Measurements from ENCODE around the gene METAP2.
"Not testable (repeated sequence)": the region's sequence is repeated elsewhere in the genome, so short reads cannot be mapped to it uniquely, and the experiment has no call there.

The METAP2 gene

GRCh38 chr12:95463050-95463449 lies 10.9 kb upstream of the METAP2 start:
- no peak for DNase-seq

- not testable (repeated sequence) for DNase-seq
These were observed 10.2 kb upstream of the METAP2 start for GRCh38 chr12:95463776-95464175.

GRCh38 chr12:95465275-95465674 lies 8.7 kb upstream of the METAP2 start:
- DNase-seq = no peak

- DNase-seq = no peak
These were observed 3.7 kb upstream of the METAP2 start for GRCh38 chr12:95470300-95470699.

- DNase-seq = peak; percentile 29 to 45
These were observed 595 bp upstream of the METAP2 start for GRCh38 chr12:95473231-95473883.

GRCh38 chr12:95474660-95474958 lies 657 bp downstream of the METAP2 start:
- DNase-seq = no peak

- no peak for DNase-seq
These were observed 6.3 kb downstream of the METAP2 start for GRCh38 chr12:95480230-95480629.

GRCh38 chr12:95481072-95481471 lies 7.1 kb downstream of the METAP2 start:
- no peak for DNase-seq

GRCh38 chr12:95481888-95482287 lies 7.9 kb downstream of the METAP2 start:
- DNase-seq = no peak

- DNase-seq = not testable (repeated sequence)
These were observed 8.6 kb downstream of the METAP2 start for GRCh38 chr12:95482564-95482963.

GRCh38 chr12:95484524-95484923 lies 10.6 kb downstream of the METAP2 start:
- no peak for DNase-seq

GRCh38 chr12:95487024-95487423 lies 13.1 kb downstream of the METAP2 start:
- no peak for DNase-seq

- no peak for DNase-seq
These were observed 18.5 kb downstream of the METAP2 start for GRCh38 chr12:95492462-95492861.

- no peak for DNase-seq
These were observed 20.9 kb downstream of the METAP2 start for GRCh38 chr12:95494888-95495287.

- DNase-seq = no peak
These were observed 21.5 kb downstream of the METAP2 start for GRCh38 chr12:95495433-95495832.

- DNase-seq = no peak
These were observed 23.1 kb downstream of the METAP2 start for GRCh38 chr12:95497031-95497430.

- no peak for DNase-seq
These were observed 25.0 kb downstream of the METAP2 start for GRCh38 chr12:95498968-95499367.

- no peak for DNase-seq
These were observed 25.8 kb downstream of the METAP2 start for GRCh38 chr12:95499772-95500171.

- no peak for DNase-seq
These were observed 30.2 kb downstream of the METAP2 start for GRCh38 chr12:95504140-95504539.

- no peak for DNase-seq
These were observed 31.1 kb downstream of the METAP2 start for GRCh38 chr12:95505039-95505438.

- DNase-seq = no peak
These were observed 33.0 kb downstream of the METAP2 start for GRCh38 chr12:95506707-95507523.

- DNase-seq = no peak
These were observed 35.3 kb downstream of the METAP2 start for GRCh38 chr12:95509300-95509699.

GRCh38 chr12:95511977-95512376 lies 38.0 kb downstream of the METAP2 start:
- no peak for DNase-seq

- no peak for DNase-seq
These were observed 39.6 kb downstream of the METAP2 start for GRCh38 chr12:95513599-95513998.

- no peak for DNase-seq
These were observed 41.2 kb downstream of the METAP2 start for GRCh38 chr12:95515197-95515596.
